NCI-H2227 (cell line): ENCODE data around the gene COG4.

Experiments used
- DNase-seq: peaks from one replicate; lab custom pipeline; 2025; ENCODE audit not compliant: unreplicated experiment; lab: John Stamatoyannopoulos, UW

COG4 gene

DNA sequence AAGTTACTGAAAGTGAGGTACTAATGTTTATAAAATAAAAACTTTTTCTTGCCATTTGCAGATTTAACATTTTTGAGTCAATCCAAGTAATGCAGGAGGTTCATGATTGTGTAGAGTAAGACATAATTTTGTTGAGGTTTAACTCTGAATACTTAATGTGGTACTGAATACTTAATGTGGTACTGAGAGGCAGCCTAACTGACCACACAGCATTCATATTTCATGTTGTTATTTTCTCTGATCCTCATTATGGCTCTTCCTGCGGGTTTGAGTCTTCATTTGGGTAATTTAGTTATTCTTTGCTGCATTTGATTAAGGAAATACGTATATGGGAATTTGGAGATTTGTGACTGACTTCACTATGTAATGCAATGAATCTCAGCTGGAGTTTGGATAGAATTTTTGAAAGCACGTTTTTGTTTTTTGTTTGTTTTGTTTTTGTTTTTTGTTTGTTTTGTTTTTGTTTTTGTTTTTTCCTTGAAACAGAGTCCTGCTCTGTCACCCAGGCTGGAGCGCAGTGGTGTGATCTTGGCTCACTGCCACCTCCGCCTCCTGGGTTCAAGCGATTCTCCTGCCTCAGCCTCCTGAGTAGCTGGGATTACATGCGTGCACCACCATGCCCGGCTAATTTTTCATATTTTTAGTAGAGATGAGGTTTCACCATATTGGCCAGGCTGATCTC lies 4.1 kb upstream of the COG4 start:
- DNase-seq, result no peak

- no peak for DNase-seq
Observed at GRCh38 chr16:70526403-70526802, 3.0 kb upstream of the COG4 start.

DNA sequence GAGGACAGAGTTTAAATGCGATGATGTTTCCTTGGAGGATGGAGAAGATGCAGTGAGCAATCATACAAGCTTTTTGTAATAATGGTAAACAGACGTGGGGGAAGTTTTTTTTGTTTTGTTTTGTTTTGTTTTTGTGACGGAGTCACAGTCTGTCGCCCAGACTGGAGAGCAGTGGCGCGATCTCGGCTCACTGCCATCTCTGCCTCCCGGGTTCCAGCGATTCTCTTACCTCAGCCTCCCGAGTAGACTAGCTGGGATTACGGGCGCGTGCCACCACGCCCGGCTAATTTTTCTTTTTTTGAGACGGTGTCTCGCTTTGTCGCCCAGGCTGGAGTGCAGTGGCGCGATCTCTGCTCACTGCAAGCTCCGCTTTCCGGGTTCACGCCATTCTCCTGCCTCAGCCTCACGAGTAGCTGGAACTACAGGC lies 1.1 kb upstream of the COG4 start:
- peak; percentile 26 for DNase-seq

DNA sequence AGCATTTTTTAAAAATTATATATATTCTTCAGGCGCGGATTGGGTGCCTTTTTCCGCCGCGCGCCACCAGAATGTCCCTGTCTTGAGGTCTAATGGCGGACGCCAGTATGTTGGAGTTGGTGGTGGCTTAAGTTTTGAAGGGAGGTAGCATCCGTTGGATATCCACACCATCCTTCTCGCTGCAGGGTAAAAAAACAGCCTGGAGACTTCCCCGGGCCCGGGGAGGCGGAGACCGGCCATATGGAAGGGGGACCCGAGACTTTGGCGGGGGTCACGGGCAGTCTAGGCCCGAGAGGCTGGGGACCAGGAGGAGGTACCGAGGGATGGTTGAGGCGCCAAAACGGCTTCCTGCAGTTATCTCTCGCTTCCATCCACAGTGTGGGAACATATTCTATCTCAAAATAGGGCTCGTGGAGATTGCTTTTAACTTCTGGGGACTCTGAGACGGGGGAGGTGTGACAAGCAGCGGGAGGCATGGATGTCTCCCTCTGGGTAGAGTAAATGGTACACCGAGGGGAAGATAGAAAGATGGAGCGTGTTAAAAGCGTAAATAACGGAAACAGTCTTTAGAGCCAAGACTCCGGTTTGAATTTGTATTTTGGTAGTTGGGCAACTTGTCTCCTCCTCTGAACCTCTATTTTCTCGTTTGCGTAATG lies 517 bp upstream of the COG4 start, which contains the start of gene SF3B3:
Gene SF3B3 (plus strand): TSS at position 74 of the 656 bp plus-strand sequence. CDS start 2,841 bp downstream, outside the sequence.
- peak; percentile 79 for DNase-seq

GRCh38 chr16:70522216-70523075 lies 908 bp downstream of the COG4 start:
- no peak for DNase-seq

DNA sequence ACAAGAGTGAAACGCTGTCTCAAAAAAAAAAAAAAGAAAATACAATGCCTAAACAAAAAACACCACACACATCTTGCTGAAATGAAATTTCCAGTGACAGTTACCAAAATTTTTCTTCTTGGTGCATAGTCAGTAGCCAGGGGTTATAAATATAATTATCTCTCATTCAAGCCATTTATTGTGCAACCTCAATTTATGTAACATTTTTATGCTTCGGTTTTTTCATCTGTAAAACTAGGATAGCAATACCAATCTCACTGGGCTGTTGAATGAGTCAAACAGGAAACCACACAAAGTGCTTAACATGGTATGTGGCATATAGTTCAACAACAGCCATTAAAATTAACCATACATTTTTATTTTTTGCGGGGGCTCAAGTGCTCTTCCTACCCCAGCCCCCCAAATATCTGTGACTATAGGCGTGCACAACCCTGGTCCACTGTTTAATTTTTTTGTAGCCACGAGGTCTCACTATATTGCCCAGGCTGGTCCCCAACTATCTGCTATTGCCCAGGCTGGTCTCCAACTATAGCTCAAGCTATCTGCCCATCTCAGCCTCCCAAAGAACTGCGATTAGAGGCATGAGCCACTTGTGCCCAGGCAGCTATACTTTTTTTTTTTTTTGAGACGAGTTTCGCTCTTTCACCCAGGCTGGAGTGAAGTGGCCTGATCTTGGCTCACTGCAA lies 2.6 kb downstream of the COG4 start:
- DNase-seq, result no peak

DNA sequence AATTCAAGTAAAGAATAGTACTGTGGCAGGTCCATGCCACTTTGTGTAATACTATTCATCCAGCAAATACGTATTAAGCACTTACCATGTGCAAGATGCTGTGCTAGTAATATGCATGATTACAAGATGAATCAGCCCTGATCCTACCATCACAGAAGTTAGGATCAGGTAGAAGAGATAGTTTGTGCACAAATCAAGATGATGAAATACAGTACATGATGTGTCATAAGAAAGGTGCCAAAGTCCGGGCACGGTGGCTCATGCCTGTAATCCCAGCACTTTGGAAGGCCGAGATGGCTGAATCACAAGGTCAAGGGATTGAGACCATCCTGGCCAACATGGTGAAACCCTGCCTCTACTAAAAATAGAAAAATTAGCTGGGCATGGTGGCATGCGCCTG lies 10.9 kb downstream of the COG4 start:
- no peak for DNase-seq

GRCh38 chr16:70511833-70512232 lies 11.5 kb downstream of the COG4 start:
- no peak for DNase-seq

DNA sequence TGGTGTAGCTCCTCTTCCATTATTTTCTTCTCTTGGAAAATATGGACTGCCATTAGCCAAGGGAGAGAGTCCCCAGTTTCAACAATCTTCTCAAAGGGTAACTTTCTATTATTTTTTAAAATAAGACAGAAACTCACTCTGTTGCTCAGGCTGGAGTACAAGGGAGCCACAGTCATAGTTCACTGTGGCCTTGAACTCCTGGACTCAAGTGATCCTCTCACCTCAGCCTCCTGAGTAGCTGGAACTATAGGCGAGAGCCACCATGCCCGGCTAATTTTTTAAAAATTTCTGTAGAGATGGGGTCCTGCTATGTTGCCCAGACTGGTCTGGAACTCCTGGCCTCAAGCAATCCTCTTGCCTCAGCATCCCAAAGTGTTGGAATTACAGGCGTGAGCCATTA lies 13.1 kb downstream of the COG4 start:
- DNase-seq, result no peak

DNA sequence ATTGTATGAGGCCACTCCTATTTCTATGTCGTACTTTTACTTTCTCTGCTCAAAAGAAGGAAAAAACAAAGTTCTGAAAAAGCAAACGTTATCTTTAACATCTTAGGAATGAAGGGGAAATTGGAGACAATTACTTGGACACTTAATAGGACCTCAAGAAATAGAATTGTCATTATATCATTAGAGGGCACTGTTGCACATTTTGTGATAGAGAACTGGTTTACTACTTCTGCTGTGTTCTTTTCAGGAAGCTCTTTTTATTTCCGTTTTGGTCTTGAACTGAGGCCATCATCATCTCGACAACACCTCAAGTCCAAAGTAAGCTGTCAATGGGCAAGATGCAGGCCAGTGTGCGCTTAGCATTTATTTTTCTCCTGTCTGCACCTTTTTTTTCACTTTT lies 14.6 kb downstream of the COG4 start:
- no peak for DNase-seq

- no peak for DNase-seq
Observed at GRCh38 chr16:70496513-70496912, 26.8 kb downstream of the COG4 start.

DNA sequence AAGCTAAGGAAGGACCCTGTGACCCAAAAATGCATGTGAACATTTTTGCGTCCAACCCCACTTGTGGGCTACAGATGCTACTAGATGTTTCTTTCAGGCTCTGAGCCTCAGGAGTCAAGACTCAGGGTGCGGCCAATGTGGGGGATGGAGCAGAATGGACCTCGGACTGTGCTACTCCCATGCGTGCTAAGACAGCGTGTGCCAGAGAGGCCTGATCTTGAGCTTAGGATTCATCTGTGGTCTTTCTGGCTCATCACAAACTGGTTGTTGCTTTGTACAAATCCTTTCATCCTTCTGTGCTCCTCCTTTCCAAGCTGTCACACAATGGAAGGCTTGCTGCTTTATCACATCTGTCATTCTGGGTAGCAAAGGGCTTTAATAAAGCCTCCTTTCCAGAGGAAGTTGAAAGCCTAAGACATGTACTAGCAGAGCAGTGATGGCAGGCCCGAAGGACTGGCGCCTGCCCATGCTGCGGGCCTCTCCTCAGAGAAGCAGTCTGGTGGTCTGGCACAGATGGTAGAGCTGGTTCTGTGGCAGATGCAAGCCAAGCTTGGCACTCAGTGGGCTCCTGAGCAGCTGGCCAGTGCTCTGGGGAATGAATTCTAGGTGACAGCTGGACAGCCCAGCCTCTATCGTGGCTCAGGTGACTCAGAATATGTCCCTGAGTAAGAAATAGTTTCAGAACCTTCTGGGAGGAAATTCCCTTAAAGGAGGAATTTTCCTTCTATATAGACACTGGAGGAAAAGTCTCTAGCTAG lies 27.8 kb downstream of the COG4 start:
- no peak for DNase-seq

- no peak for DNase-seq
Observed at GRCh38 chr16:70494777-70495176, 28.6 kb downstream of the COG4 start.

DNA sequence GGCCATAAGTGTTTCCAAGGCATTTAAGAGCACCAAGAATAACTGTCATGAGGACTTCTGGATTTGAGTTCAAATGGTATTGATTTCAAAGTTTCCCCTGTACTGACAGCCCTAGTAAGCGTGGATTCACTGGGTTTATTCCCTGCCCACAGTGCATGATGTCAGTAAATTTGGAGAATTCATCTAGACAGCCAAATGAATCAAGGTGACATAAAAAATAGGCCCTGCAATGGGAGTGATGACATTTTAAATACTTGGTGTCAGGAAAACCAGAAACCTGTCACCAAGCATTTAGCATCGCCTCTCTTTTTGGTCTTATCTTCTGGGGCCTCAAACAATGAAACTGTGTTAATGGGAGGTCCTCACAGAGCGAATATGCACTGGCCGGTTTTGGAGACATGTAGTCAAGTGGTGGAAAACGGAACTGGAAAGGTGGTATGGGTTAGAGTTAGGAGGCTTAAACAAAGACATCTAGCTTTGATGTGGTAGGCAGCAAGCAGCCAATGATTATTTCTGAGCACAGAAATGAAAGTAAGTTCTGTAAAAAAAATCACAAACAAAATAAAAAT lies 29.1 kb downstream of the COG4 start:
- DNase-seq, result no peak

GRCh38 chr16:70493802-70494201 lies 29.6 kb downstream of the COG4 start:
- DNase-seq, result no peak

DNA sequence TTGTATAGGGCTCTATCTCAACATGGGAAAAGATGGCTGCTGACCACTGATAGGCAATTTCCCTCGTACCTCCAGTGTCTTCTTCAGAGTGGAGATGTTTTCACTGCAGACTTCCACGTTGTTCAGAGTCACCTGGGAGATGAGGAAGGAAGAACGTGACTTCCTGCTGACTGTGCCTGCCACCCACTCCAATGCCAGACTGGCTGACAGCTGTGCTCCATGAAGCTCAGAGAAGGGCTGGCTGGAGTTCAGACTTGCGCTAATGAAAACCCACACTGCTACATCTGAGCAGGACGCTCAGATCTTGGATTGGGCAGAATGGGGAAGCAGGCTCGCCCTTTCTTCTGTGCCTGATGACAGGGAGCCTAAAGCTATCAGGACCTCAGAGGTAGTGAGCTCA lies 33.1 kb downstream of the COG4 start:
- DNase-seq, result no peak

GRCh38 chr16:70484867-70485266 lies 38.5 kb downstream of the COG4 start:
- DNase-seq, result no peak

- no peak for DNase-seq
Observed at GRCh38 chr16:70483426-70483825, 39.9 kb downstream of the COG4 start.

DNA sequence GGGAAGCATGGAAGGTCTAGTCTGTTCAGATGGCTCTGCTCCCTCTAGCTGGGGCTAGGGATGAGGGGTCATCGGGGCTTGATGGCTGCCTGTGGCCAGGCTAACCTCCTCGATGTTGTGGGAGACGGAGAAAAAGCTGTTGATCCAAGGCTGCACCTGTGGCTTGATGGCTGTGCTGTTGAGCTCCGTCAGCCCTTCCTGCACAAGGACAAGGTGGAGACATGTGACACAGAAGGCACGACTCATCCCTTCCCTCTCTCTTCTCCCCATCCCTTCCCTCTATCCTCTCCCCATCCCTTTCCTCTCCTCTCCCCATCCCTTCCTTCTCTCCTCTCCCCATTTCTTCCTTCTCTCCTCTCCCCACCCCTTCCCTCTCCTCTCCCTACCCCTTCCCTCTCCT lies 40.7 kb downstream of the COG4 start:
- no peak for DNase-seq

DNA sequence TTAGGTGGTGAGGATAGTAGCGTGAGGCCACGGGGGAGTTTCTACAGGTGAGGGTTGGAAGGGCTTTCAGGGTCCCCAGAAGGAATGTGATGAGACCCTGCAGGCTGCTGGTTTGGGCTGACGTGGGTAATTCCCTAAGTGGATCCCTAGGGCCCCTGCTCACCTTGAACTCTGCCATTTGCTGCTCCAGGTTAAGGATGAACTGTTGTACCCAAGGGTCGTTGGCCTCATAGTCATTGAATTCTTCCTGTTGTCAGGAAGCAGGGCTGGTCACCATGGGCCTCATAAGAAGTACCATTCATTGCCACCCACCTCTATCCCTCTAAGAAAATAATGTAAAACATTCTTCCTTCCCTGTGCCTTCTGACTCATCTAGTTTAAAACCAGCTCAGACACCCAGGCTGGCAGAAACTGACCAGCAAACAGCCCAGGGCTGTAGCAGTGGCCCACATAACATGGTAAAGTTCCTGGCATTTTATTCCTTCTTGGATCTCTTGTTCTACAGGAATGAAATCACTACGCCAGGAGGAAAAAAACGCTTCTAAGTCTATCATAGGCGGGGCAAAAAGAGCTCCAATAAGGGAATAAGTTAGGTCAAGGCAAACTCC lies 41.3 kb downstream of the COG4 start:
- no peak for DNase-seq
